Choroid plexus epithelial cell (primary cell): ENCODE results near the gene SLC29A3.

Experiments
- DNase-seq: peaks from one replicate; pipeline ENCODE4 v3.0.0-alpha.2; 2010; ENCODE audit warnings: low read depth
- H3K4me3 ChIP-seq: 2 replicates; pipeline ENCODE4 v1.5.1; 2011; ENCODE audit warnings: low read depth, mild to moderate bottlenecking, control low read depth, low read length, moderate library complexity
- TF ChIP-seq, protein P1 (sequence below): conservative IDR thresholded peaks from 2 replicates; pipeline ENCODE4 v1.5.1; 2011; ENCODE audit warnings: low read depth, mild to moderate bottlenecking, control low read depth, inconsistent platforms, low read length, moderate library complexity

Gene SLC29A3

GRCh38 chr10:71396084-71396710, 77.1 kb downstream of the SLC29A3 start:
- DNase-seq: peak; percentile 49
- TF ChIP-seq, protein P1, sequence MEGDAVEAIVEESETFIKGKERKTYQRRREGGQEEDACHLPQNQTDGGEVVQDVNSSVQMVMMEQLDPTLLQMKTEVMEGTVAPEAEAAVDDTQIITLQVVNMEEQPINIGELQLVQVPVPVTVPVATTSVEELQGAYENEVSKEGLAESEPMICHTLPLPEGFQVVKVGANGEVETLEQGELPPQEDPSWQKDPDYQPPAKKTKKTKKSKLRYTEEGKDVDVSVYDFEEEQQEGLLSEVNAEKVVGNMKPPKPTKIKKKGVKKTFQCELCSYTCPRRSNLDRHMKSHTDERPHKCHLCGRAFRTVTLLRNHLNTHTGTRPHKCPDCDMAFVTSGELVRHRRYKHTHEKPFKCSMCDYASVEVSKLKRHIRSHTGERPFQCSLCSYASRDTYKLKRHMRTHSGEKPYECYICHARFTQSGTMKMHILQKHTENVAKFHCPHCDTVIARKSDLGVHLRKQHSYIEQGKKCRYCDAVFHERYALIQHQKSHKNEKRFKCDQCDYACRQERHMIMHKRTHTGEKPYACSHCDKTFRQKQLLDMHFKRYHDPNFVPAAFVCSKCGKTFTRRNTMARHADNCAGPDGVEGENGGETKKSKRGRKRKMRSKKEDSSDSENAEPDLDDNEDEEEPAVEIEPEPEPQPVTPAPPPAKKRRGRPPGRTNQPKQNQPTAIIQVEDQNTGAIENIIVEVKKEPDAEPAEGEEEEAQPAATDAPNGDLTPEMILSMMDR: peak; percentile 51
- peak overlapping the region; percentile 32 for H3K4me3 ChIP-seq

GRCh38 chr10:71396711-71397295, 77.7 kb downstream of the SLC29A3 start, which contains the start of gene CDH23:
Gene CDH23, plus strand, starts transcription at chr10:71396920. Its CDS starts 42,912 bp downstream, at chr10:71439832.
- peak within 1 kb of the TSS; percentile 33 for H3K4me3 ChIP-seq
- TF ChIP-seq, protein P1: no peak
- no peak for DNase-seq

DNA sequence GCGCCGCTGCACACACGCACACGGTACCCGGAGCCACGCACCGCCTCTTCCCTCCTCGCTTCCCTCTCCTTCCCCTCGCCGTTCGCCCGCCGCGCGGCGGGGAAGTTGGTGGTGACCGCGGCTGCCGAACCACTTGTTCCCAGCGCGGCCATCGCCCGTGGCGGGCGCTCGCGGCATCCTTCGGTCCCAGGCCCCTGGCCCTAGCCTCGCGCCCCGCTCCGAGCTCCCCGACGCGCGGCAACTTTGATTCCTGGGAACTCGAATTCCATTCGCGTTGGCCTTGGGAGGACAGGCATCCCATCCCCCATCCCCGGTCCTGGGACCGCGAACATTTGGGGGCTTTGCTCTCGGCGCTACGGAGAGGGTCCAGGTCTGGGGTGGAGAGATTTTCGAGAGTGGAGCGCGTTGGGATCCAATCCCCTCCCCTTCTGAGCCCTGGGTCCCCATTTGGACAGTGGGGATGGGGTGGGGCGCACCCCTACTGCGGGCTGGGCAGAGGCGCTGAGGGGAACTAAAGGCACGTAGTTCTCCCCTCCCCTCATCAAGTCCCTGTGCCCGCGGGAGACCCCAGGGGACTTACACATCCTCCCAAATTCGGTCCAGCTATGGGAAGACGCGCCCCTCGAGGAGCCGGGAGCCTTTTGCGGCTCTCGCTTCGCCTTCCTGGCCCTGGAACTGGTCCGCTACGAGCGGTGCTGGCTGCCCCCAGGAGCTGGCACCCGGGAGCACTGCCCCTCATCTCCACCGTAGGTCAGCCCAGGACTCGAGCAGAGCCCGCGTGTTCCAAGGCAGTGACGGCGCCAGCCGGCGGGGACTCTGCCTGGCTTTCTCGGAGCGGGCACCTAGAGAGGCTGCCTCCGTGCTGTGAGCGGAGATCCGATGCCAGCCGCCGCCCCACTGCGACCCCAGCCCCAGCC, 78.5 kb downstream of the SLC29A3 start:
- no peak for DNase-seq
- TF ChIP-seq, protein P1: no peak
- peak overlapping the region; percentile 17 for H3K4me3 ChIP-seq

DNA sequence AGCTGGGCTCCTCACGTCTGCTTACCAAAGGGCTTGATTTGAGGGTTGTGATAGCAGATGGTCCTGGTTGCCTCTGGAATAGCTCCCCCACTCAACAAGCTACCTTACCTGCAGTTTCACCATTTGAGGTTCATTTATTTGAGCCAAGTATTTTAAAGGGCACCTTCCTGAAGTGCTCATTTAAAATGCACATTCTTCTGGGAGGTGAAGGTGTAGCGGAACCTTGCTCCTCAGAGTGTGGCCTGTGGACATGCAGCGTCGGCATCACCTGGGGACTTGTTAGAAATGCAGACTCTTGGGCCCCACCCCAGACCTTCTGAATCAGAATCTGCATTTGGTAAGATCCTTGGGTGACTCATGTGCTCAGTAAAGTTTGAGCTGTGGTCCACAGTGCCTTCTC, 79.9 kb downstream of the SLC29A3 start:
- DNase-seq: no peak
- TF ChIP-seq, protein P1: no peak
- H3K4me3 ChIP-seq: no peak overlapping the region

DNA sequence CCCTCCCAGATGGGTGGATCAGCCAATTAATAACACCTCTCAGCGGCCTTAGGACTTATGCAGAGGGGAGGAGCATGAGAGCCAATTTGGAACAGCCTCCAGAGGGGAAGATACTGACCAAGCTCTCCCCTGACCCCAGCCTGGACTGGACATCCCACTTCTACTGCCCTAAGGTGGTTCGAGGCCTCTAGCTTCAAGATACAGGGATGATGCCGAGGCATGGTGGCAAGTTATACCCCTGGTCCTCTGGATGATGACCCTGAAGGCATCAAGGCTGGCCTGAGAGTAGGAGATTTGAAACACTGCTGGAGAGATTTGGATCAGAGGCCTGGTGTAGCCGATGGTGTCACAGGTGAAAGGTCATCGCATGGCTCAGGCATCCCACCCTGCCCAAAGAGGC, 80.9 kb downstream of the SLC29A3 start:
- no peak overlapping the region for H3K4me3 ChIP-seq
- TF ChIP-seq, protein P1: no peak
- no peak for DNase-seq

GRCh38 chr10:71401056-71401455, 82.0 kb downstream of the SLC29A3 start:
- TF ChIP-seq, protein P1: no peak
- no peak for DNase-seq
- no peak overlapping the region for H3K4me3 ChIP-seq
